PFSK-1 (cell line): ENCODE data around the gene CAMK1D.

Experiments used
- FOXP2 ChIP-seq: optimal IDR thresholded peaks from 2 replicates; pipeline ENCODE3; 2011; ENCODE audit warnings: borderline replicate concordance, control low read depth, inconsistent platforms; ENCODE audit not compliant: insufficient read depth; ENCODE audit errors: extremely low read length, extremely low read depth
- POLR2AphosphoS5 ChIP-seq: IDR thresholded peaks from 2 replicates; pipeline ENCODE4 v1.6.1; 2012; ENCODE audit warnings: low read depth, mild to moderate bottlenecking, control low read depth, low read length, moderate library complexity
- REST ChIP-seq, 2 experiments: IDR thresholded peaks; 2 replicates each; pipeline versions ENCODE4 v1.6.1 to v1.8.0; 2011 to 2012; ENCODE audit warnings: low read depth in 2 of 2, low read length in 2 of 2, control low read depth in 1 of 2, inconsistent platforms in 1 of 2, mild to moderate bottlenecking in 1 of 2, moderate library complexity in 1 of 2; ENCODE audit not compliant: insufficient read depth in 1 of 2
- SIN3A ChIP-seq: IDR thresholded peaks from 2 replicates; pipeline ENCODE4 v1.6.1; 2012; ENCODE audit warnings: mild to moderate bottlenecking, low read length, moderate library complexity, borderline replicate concordance; ENCODE audit not compliant: insufficient read depth
- TAF1 ChIP-seq: IDR thresholded peaks from 2 replicates; pipeline ENCODE4 v1.6.1; 2012; ENCODE audit warnings: low read length, control low read depth, borderline replicate concordance; ENCODE audit not compliant: insufficient read depth

Gene CAMK1D

GRCh38 chr10:12327476-12327875 lies 21.9 kb upstream of the CAMK1D start:
- TF ChIP-seq POLR2AphosphoS5 (no peak), TAF1 (no peak), REST (IDR thresholded peaks at IDR 0.05; ENCODE audit: insufficient read depth in 1 of 2, low read depth in 2 of 2, low read length in 2 of 2) (no peak), SIN3A (no peak)

GRCh38 chr10:12332572-12333379 lies 16.6 kb upstream of the CAMK1D start:
- TF ChIP-seq FOXP2 = no peak
- TF ChIP-seq SIN3A = no peak
- TF ChIP-seq REST (IDR thresholded peaks at IDR 0.05; ENCODE audit: insufficient read depth in 1 of 2, low read depth in 2 of 2, low read length in 2 of 2) = no peak
- TF ChIP-seq TAF1 = no peak
- no peak for TF ChIP-seq POLR2AphosphoS5

- TF ChIP-seq TAF1 (no peak), POLR2AphosphoS5 (no peak), REST (IDR thresholded peaks at IDR 0.05; ENCODE audit: insufficient read depth in 1 of 2, low read depth in 2 of 2, low read length in 2 of 2) (no peak)
These were observed 15.8 kb upstream of the CAMK1D start for GRCh38 chr10:12333380-12334185.

- TF ChIP-seq POLR2AphosphoS5 = no peak
- no peak for TF ChIP-seq SIN3A
- TF ChIP-seq FOXP2 = no peak
- TF ChIP-seq TAF1 = no peak
- no peak for TF ChIP-seq REST (IDR thresholded peaks at IDR 0.05; ENCODE audit: insufficient read depth in 1 of 2, low read depth in 2 of 2, low read length in 2 of 2)
These were observed 15.2 kb upstream of the CAMK1D start for GRCh38 chr10:12334186-12334530.
